GDM1 (cell line): ENCODE results near the gene ZNF777.
"Not testable (repeated sequence)": the region's sequence is repeated elsewhere in the genome, so short reads cannot be mapped to it uniquely, and the experiment has no call there.

ENCODE experiments used
- DNase-seq: peaks from one replicate; lab custom pipeline; 2025; lab: John Stamatoyannopoulos, UW

ZNF777 gene

GRCh38 chr7:149460493-149461277, at the start of gene ZNF777:
Gene ZNF777, minus strand, starts transcription at chr7:149461062. Its CDS starts 5,040 bp downstream, at chr7:149456022.
- DNase-seq = peak; percentile 69

- DNase-seq = no peak
Measured at GRCh38 chr7:149510248-149510647, 49.4 kb upstream of the ZNF777 start.

- no peak for DNase-seq
Measured at GRCh38 chr7:149509774-149510173, 48.9 kb upstream of the ZNF777 start.

- no peak for DNase-seq
Measured at GRCh38 chr7:149505551-149505950, 44.7 kb upstream of the ZNF777 start.

- DNase-seq = no peak
Measured at GRCh38 chr7:149501651-149502050, 40.8 kb upstream of the ZNF777 start.

- no peak for DNase-seq
Measured at GRCh38 chr7:149500910-149501309, 40.0 kb upstream of the ZNF777 start.

- DNase-seq = no peak
Measured at GRCh38 chr7:149500201-149500600, 39.3 kb upstream of the ZNF777 start.

- DNase-seq = no peak
Measured at GRCh38 chr7:149498811-149499210, 37.9 kb upstream of the ZNF777 start.

- peak; percentile 69 for DNase-seq
Measured at GRCh38 chr7:149497467-149498261, 36.8 kb upstream of the ZNF777 start, which contains the start of gene ZNF746. Gene ZNF746, minus strand, starts transcription at chr7:149497809. Its CDS starts 273 bp downstream, at chr7:149497536.

GRCh38 chr7:149496642-149497391, 36.0 kb upstream of the ZNF777 start:
- DNase-seq = no peak

- no peak for DNase-seq
Measured at GRCh38 chr7:149495785-149496641, 35.2 kb upstream of the ZNF777 start.

GRCh38 chr7:149494738-149495368, 34.0 kb upstream of the ZNF777 start:
- no peak for DNase-seq

GRCh38 chr7:149493975-149494374, 33.1 kb upstream of the ZNF777 start:
- DNase-seq = not testable (repeated sequence)

- no peak for DNase-seq
Measured at GRCh38 chr7:149493366-149493765, 32.5 kb upstream of the ZNF777 start.

- no peak for DNase-seq
Measured at GRCh38 chr7:149490083-149490760, 29.4 kb upstream of the ZNF777 start.

- no peak for DNase-seq
Measured at GRCh38 chr7:149489391-149490024, 28.6 kb upstream of the ZNF777 start.

- DNase-seq = no peak
Measured at GRCh38 chr7:149479568-149479967, 18.7 kb upstream of the ZNF777 start.

- DNase-seq = no peak
Measured at GRCh38 chr7:149478754-149479153, 17.9 kb upstream of the ZNF777 start.

- no peak for DNase-seq
Measured at GRCh38 chr7:149477494-149478443, 16.9 kb upstream of the ZNF777 start.
